Cardiac muscle cell (in vitro differentiated cells and primary cell): ENCODE measurements around the gene SCUBE1. TPM values are rescaled to one million over a fixed set of nuclear protein-coding genes. Genes with fewer than 3 reads are reported as not detected.

Experiments used
- DNase-seq, 2 donors: peaks; one replicate each; pipeline versions ENCODE4 v3.0.0 to v3.0.0-alpha.2; 2010 to 2017; ENCODE audit warnings: low read depth in 1 of 2, low spot score in 1 of 2
- H3K27ac ChIP-seq: fragments of 200-600 bp; sonication (generic); 2 replicates; pipeline ENCODE4 v1.5.1; 2016
- H3K27me3 ChIP-seq: fragments of 200-600 bp; sonication (generic); 2 replicates; pipeline ENCODE4 v1.6.0; 2016; ENCODE audit warnings: control low read depth
- H3K36me3 ChIP-seq: fragments of 200-600 bp; sonication (generic); 2 replicates; pipeline ENCODE4 v1.5.1; 2016; ENCODE audit warnings: control low read depth
- H3K4me1 ChIP-seq: fragments of 200-600 bp; sonication (generic); 2 replicates; pipeline ENCODE4 v1.8.1; 2017; ENCODE audit warnings: low read depth, mild to moderate bottlenecking, mixed run types
- H3K4me3 ChIP-seq: fragments of 200-600 bp; sonication (generic); 2 replicates; pipeline ENCODE4 v1.5.1; 2016; ENCODE audit warnings: mild to moderate bottlenecking
- H3K9me3 ChIP-seq: fragments of 200-600 bp; sonication (generic); 2 replicates; pipeline ENCODE4 v1.5.1; 2017; ENCODE audit warnings: low read depth, mild to moderate bottlenecking, control low read depth
- polyA plus RNA-seq: library from polyadenylated mRNA; unstranded; fragments of >200 nt; fragmentation: Nextera tagmentation; extraction: Ambion mirVana; gene quantifications from 2 replicates; pipeline ENCODE4 v1.2.1, GENCODE V29; 2016
- total RNA-seq: library from RNA; depleted of rRNA; stranded (reverse); fragments of >200 nt; gene quantifications from 2 replicates; pipeline ENCODE4 v1.2.3, GENCODE V29; 2016
- TF ChIP-seq, protein P1 (sequence below): IDR thresholded peaks from 2 replicates; pipeline ENCODE4 v1.5.1; 2012; ENCODE audit warnings: low read depth, mild to moderate bottlenecking, low read length

SCUBE1 gene
- total and polyA plus RNA-seq, 2 experiments from 2014 or later: 2.1 to 6.9 TPM

DNA sequence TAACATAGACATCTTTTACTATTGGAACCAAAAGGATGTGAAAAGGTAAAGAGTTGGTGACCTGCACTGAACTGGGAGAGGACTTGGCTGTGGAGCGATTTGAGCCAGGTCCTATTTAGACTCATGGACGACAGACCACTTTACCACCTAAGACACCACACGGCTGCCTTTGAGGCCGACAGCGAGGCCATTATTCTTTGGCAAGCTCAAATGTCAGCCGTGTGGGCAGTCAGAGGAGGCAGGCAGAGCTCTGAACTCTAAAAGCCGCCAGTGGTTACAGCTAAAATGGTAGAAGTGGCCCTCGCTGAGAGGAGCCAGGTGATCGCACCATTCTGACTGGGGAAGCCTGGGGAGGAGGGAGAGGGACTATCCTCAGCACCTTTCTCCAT, 50.5 kb downstream of the SCUBE1 start:
- H3K4me3 ChIP-seq: no peak overlapping the region
- peaks cover 2% of the 10 kb centered on the region for H3K4me1 ChIP-seq
- DNase-seq: no peak
- H3K27ac ChIP-seq: no peak overlapping the region
- no peaks in the 10 kb centered on the region for H3K9me3 ChIP-seq
- H3K36me3 ChIP-seq: no peaks in the 10 kb centered on the region
- H3K27me3 ChIP-seq: no peaks in the 10 kb centered on the region
- TF ChIP-seq, protein P1, sequence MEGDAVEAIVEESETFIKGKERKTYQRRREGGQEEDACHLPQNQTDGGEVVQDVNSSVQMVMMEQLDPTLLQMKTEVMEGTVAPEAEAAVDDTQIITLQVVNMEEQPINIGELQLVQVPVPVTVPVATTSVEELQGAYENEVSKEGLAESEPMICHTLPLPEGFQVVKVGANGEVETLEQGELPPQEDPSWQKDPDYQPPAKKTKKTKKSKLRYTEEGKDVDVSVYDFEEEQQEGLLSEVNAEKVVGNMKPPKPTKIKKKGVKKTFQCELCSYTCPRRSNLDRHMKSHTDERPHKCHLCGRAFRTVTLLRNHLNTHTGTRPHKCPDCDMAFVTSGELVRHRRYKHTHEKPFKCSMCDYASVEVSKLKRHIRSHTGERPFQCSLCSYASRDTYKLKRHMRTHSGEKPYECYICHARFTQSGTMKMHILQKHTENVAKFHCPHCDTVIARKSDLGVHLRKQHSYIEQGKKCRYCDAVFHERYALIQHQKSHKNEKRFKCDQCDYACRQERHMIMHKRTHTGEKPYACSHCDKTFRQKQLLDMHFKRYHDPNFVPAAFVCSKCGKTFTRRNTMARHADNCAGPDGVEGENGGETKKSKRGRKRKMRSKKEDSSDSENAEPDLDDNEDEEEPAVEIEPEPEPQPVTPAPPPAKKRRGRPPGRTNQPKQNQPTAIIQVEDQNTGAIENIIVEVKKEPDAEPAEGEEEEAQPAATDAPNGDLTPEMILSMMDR: no peak

DNA sequence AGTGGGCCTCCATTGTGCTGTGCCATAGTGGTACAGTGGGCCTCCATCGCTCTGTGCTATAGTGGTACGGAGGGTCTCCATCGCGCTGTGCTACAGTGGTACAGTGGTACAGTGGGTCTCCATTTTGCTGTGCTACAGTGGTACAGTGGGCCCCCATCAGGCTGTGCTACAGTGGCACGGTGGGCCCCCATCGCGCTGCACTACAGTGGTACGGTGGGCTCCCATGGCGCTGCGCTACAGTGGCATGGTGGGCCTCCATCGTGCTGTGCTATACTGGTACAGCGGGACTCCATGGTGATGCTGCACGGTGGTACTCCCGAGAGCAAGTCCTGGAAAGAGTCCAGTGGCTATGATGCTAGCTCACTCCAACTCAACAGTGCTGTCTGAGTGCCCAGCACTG, 51.8 kb downstream of the SCUBE1 start:
- no peak for DNase-seq
- no peaks in the 10 kb centered on the region for H3K36me3 ChIP-seq
- no peaks in the 10 kb centered on the region for H3K27me3 ChIP-seq
- TF ChIP-seq, protein P1: no peak
- no peak overlapping the region for H3K4me3 ChIP-seq
- no peak overlapping the region for H3K27ac ChIP-seq
- H3K9me3 ChIP-seq: no peaks in the 10 kb centered on the region
- peaks cover 7% of the 10 kb centered on the region for H3K4me1 ChIP-seq

DNA sequence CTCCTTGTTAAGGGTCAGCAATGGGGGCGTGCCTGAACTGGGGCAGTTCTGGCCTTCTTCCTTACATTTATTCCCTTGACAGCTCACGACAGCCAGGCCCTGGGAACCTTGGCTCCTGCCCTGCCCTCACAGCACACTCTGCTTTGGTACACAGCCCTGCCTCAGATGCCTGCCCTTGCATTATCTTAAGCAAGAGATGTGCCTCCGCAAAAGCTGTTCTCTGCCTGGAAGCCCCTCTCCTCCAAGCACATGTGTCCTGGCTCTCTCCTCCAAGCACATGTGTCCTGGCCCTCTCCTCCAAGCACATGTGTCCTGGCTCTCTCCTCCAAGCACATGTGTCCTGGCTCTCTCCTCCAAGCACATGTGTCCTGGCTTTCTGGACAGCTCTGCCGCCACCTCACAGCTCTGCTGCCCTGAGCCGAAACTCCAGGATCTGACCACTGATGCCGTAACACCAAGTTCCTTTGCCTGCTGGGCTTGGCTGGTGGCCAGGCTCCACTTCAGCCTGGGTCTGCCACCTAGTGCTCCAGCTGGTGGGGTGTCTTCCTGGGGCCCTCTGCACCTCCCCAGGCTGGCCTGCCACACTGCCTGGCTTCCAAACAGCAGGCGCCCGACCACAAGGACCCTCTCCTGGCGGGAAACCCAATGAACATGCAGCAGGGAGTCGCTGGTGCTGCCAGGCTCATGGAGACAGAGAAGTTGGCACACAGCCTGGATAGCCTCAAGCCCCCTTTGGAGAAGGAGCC, 53.0 kb downstream of the SCUBE1 start:
- Histone ChIP-seq H3K4me3 (no peak overlapping the region), H3K36me3 (no peaks in the 10 kb centered on the region), H3K4me1 (peaks cover 7% of the 10 kb centered on the region), H3K9me3 (no peaks in the 10 kb centered on the region), H3K27ac (no peak overlapping the region), H3K27me3 (no peaks in the 10 kb centered on the region)
- peak in 1 of 2 donors; percentile 53 for DNase-seq
- TF ChIP-seq, protein P1: peak; percentile 5

GRCh38 chr22:43289531-43289963, 53.6 kb downstream of the SCUBE1 start:
- no peak overlapping the region for H3K4me3 ChIP-seq
- peak in 1 of 2 donors; percentile 14 for DNase-seq
- no peaks in the 10 kb centered on the region for H3K27me3 ChIP-seq
- TF ChIP-seq, protein P1: no peak
- H3K27ac ChIP-seq: no peak overlapping the region
- peaks cover 7% of the 10 kb centered on the region for H3K4me1 ChIP-seq
- H3K36me3 ChIP-seq: no peaks in the 10 kb centered on the region
- H3K9me3 ChIP-seq: no peaks in the 10 kb centered on the region

GRCh38 chr22:43288807-43289420, 54.3 kb downstream of the SCUBE1 start:
- Histone ChIP-seq H3K9me3 (no peaks in the 10 kb centered on the region), H3K4me1 (peaks cover 7% of the 10 kb centered on the region), H3K4me3 (no peak overlapping the region), H3K27me3 (no peaks in the 10 kb centered on the region), H3K27ac (no peak overlapping the region), H3K36me3 (no peaks in the 10 kb centered on the region)
- TF ChIP-seq, protein P1: no peak
- DNase-seq: no peak
